K562 (cell line): ENCODE data around the gene NOL4L. TPM values are rescaled to one million over a fixed set of nuclear protein-coding genes. Genes with fewer than 3 reads are reported as not detected.

ENCODE experiments used
- ATAC-seq: fragments of 200-7000 bp; cut with Tn5 transposase; 3 replicates; pipeline ENCODE4 v1.9.1; 2020; ENCODE audit warnings: moderate library complexity
- BruUV-seq: library from RNA; stranded (reverse); fragments of 400-500 nt; replicated peaks from 2 replicates; lab custom pipeline; 2021; lab: Mats Ljungman, UMichigan
- CTCF ChIA-PET: fragments of 300-600 bp; formaldehyde crosslinking; extraction: SDS; loops from one replicate; lab custom pipeline; 2021; ENCODE audit warnings: low intra/inter-chr PET ratio; lab: Yijun Ruan, JAX
- POLR2A ChIA-PET: fragments of 300-600, 350-650 bp; sonication (Branson Sonifier 250); formaldehyde crosslinking; extraction: SDS; loops from one replicate; lab custom pipeline; 2021; ENCODE audit warnings: antibody characterized with exemption, inconsistent platforms; lab: Yijun Ruan, JAX
- DNase-seq, 4 experiments: peaks; one replicate each; pipeline versions ENCODE4 v3.0.0 to v3.0.0-alpha.2; 2011 to 2018; ENCODE audit warnings: low spot score in 3 of 4, mixed read lengths in 3 of 4; ENCODE audit errors: extremely low read depth in 1 of 4
- FAIRE-seq: peaks from 2 replicates; lab custom pipeline; 2011; peaks lifted over from hg19 to GRCh38; lab: Jason Lieb, UNC
- H2AFZ ChIP-seq: 2 replicates; pipeline ENCODE4 v1.6.0; 2011; ENCODE audit warnings: low read depth, low read length, control low read depth, inconsistent platforms
- H3K27ac ChIP-seq: fragments of 200-600 bp; 3 replicates; pipeline ENCODE4 v1.8.0; 2011; ENCODE audit warnings: low read depth, mild to moderate bottlenecking, control low read depth, inconsistent platforms, low read length, moderate library complexity, mixed read lengths; ENCODE audit errors: extremely low read depth
- H3K27me3 ChIP-seq, 2 experiments: fragments of 300-600 bp in 1 of 2; 2 replicates in 1 of 2; 3 replicates in 1 of 2; pipeline versions ENCODE4 v1.6.0 to v1.8.0; 2011; ENCODE audit warnings: inconsistent platforms in 2 of 2, low read length in 2 of 2, mild to moderate bottlenecking in 1 of 2, mixed read lengths in 1 of 2, moderate library complexity in 1 of 2; ENCODE audit not compliant: control insufficient read depth in 2 of 2, insufficient read depth in 2 of 2
- H3K36me3 ChIP-seq: fragments of 300-600 bp; 3 replicates; pipeline ENCODE4 v1.8.0; 2011; ENCODE audit warnings: mild to moderate bottlenecking, low read length, inconsistent platforms; ENCODE audit not compliant: control insufficient read depth, insufficient read depth
- H3K4me1 ChIP-seq, 2 experiments: fragments of 200-600 bp in 1 of 2; replicated peaks in 1 of 2; 2 replicates in 1 of 2; 3 replicates in 1 of 2; pipeline versions ENCODE4 v1.5.1 to v1.8.0; 2011; ENCODE audit warnings: inconsistent platforms in 2 of 2, low read length in 2 of 2, mild to moderate bottlenecking in 1 of 2, mixed read lengths in 1 of 2, moderate library complexity in 1 of 2; ENCODE audit not compliant: control insufficient read depth in 2 of 2, insufficient read depth in 2 of 2
- H3K4me2 ChIP-seq: 2 replicates; pipeline ENCODE4 v1.6.1; 2011; ENCODE audit warnings: low read length, control low read depth, inconsistent platforms, mixed read lengths; ENCODE audit not compliant: insufficient read depth
- H3K4me3 ChIP-seq: fragments of 200-600 bp; sonication (generic), shearing (Covaris generic); 2 replicates; pipeline ENCODE4 v1.5.1; 2016; ENCODE audit warnings: control low read depth, inconsistent platforms
- H3K79me2 ChIP-seq: fragments of 200-600 bp; 3 replicates; pipeline ENCODE4 v1.8.0; 2011; ENCODE audit warnings: low read length, inconsistent platforms; ENCODE audit not compliant: control insufficient read depth, insufficient read depth
- H3K9ac ChIP-seq, 2 experiments: 2 replicates each; pipeline versions ENCODE4 v1.6.0 to v1.6.1; 2011; ENCODE audit warnings: low read depth in 2 of 2, low read length in 2 of 2, control low read depth in 1 of 2, inconsistent platforms in 1 of 2, mild to moderate bottlenecking in 1 of 2, mixed read lengths in 1 of 2; ENCODE audit not compliant: insufficient read depth in 1 of 2
- H3K9me1 ChIP-seq: one replicate; pipeline ENCODE4 v1.6.0; 2011; ENCODE audit warnings: inconsistent platforms, mild to moderate bottlenecking, low read length, moderate library complexity; ENCODE audit not compliant: control insufficient read depth, insufficient read depth
- H3K9me3 ChIP-seq: replicated peaks from 2 replicates; pipeline ENCODE4 v1.5.1; 2011; ENCODE audit warnings: low read depth, low read length, inconsistent platforms; ENCODE audit not compliant: control insufficient read depth, insufficient read depth
- H4K20me1 ChIP-seq: replicated peaks from 2 replicates; pipeline ENCODE4 v1.6.1; 2011; ENCODE audit warnings: low read length, inconsistent platforms, mixed read lengths; ENCODE audit not compliant: control insufficient read depth, insufficient read depth
- ARID4B ChIP-seq: sonication (generic); formaldehyde crosslinking; IDR thresholded peaks from 2 replicates; pipeline ENCODE4 v1.8.0; 2022; ENCODE audit warnings: mild to moderate bottlenecking, missing genetic modification reagents
- CTBP1 ChIP-seq: fragments of 450-650 bp; IDR thresholded peaks from 2 replicates; pipeline ENCODE4 v1.6.1; 2016; ENCODE audit warnings: borderline replicate concordance
- WGBS: fragments of 100-300 bp; shearing (Covaris generic); methylation state at CpG from one replicate; pipeline ENCODE4 v1.1.6; 2016; ENCODE audit warnings: low coverage, mixed read lengths; ENCODE audit not compliant: insufficient coverage; ENCODE audit errors: missing lambda C conversion rate; 5-methylcytosine and 5-hydroxymethylcytosine counted together
- in situ Hi-C: fragments of 300-500 bp; cut with MboI; formaldehyde crosslinking; loops from 4 replicates; pipeline ENCODE4 v1.15.0; 2018; ENCODE audit warnings: inconsistent platforms, mixed read lengths
- intact Hi-C: fragments of 100-400 bp; cut with micrococcal nuclease; formaldehyde crosslinking; loops from 2 replicates; pipeline ENCODE4 v1.14.2; 2022
- polyA plus RNA-seq, 8 experiments: library from polyadenylated mRNA; depleted of rRNA in 4 of 8; stranded (reverse) in 5 of 8; unstranded in 3 of 8; fragments of >200 nt; fragmentation: Nextera tagmentation in 2 of 8; fragmentation: Illumina TruSeq in 1 of 8; extraction: Ambion mirVana in 2 of 8; extraction: Trizol in 1 of 8; gene quantifications; 2 replicates each; pipeline versions ENCODE4 v1.2.1 to v1.2.3, GENCODE V29; 2011 to 2014; ENCODE audit warnings: inconsistent platforms in 1 of 8, missing spikeins in 1 of 8
- total RNA-seq, 7 experiments: library from RNA; depleted of rRNA in 6 of 7; stranded (reverse); fragments of >200 nt in 6 of 7; fragmentation: Illumina TruSeq in 2 of 7; extraction: Trizol in 2 of 7; gene quantifications; 2 replicates each; pipeline versions ENCODE4 v1.2.1 to v1.2.3, GENCODE V29; 2011 to 2021; ENCODE audit warnings: low replicate concordance in 1 of 7

The NOL4L gene
- total and polyA plus RNA-seq, 9 of the 15 experiments (the other 6 are each of a cell fraction or from before 2014, with no cell fraction given), result 5.1 to 36.2 (median 13.6) TPM

GRCh38 chr20:32607324-32607723, 22.2 kb upstream of the NOL4L start:
- peaks cover 17 to 66% of the 10 kb centered on the region in 2 experiments; a peak in 4 of 5 replicates for H3K4me1 ChIP-seq
- DNase-seq, result no peak
- CTCF ChIA-PET, result no interaction called here
- no peak for ATAC-seq
- WGBS, result 90% methylated on average over 8 of the region's 8 CpGs
- no peak overlapping the region for H2AFZ ChIP-seq
- no peak overlapping the region for H3K27ac ChIP-seq
- peaks cover 8% of the 10 kb centered on the region for H3K9me1 ChIP-seq
- no TSS peak for BruUV-seq
- H3K9ac ChIP-seq, result no peak overlapping the region; a peak in 1 of 4 replicates
- no peaks in the 10 kb centered on the region for H3K27me3 ChIP-seq
- peaks cover 20% of the 10 kb centered on the region; the same call in 2 of the 3 replicates for H3K36me3 ChIP-seq
- peaks cover 19% of the 10 kb centered on the region; the same call in 1 of the 2 replicates for H4K20me1 ChIP-seq
- POLR2A ChIA-PET, result interaction anchor here (1.1 kb wide), 1 partner anchor 25 kb away, joined by 3 read pairs; no protein-coding TSS in a partner anchor
- intact Hi-C loops, result no loop called here
- in situ Hi-C loops, result no loop called here
- no peak overlapping the region for H3K4me3 ChIP-seq
- no peak for TF ChIP-seq CTBP1
- TF ChIP-seq ARID4B (CRISPR knock-in tag), result 0 out of 2 replicates have a peak, but pooled peaks have one; percentile 32
- TF ChIP-seq, all 486 proteins: peak for 1
- no peaks in the 10 kb centered on the region for H3K9me3 ChIP-seq
- H3K4me2 ChIP-seq, result no peak overlapping the region
- FAIRE-seq, result no peak
- H3K79me2 ChIP-seq, result peaks cover 12% of the 10 kb centered on the region
